ENCODE data around the gene CPSF3.

CPSF3 gene

GRCh38 chr2:9422321-9423099 is 944 bp upstream of the CPSF3 start:
- no peak for DNase-seq

DNA sequence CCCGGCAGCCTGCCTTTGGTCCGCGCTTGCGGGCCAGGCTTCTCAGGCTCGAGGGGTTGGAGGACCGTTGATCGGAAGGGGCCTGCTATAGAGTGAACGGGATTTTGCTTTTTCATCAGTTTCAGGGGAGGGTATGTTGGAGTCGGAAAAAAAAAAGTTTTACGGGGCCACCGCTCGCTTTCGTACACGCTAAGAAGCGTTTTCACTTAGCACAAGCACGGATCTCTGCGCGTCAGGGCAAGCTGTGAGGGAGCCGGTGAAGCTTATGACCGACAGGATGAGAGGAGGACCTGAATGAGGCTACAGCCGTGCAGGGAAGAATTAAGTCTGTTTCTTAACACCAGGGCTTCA is 443 bp downstream of the CPSF3 start:
- DNase-seq, result peak; percentile 4

DNA sequence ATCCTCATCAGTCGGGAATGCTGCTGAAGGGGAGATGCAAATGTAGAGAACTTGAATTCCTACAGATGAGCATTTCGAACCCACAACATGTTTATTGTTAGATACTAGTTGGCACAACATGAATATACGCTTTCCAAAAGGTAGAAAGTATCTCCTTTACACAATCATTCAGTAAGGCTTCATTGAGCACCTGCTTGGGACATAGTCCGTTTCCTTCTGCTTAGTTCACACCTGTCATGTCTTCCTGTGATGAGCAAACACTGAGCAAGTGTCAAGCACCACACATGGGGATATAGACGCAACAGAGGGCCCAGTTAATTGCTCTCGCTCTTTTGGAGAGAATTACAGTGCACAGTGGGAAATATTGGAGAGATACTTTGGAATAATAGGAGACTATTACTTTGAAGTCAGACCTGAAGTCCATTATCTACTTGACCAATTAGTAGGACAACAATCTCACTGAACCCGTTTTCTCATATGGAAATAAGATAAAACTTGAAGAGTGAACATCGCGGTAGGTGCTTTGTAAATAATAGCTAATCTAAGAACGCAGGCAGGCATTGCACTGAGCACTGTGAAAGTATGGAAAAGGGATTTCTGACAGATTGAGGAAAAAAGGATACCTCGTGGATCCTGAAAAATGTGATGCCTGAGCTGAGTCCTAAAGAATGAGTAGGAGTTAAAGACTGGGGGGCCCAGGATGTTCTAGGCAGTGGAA is 1.2 kb downstream of the CPSF3 start:
- DNase-seq, result no peak

DNA sequence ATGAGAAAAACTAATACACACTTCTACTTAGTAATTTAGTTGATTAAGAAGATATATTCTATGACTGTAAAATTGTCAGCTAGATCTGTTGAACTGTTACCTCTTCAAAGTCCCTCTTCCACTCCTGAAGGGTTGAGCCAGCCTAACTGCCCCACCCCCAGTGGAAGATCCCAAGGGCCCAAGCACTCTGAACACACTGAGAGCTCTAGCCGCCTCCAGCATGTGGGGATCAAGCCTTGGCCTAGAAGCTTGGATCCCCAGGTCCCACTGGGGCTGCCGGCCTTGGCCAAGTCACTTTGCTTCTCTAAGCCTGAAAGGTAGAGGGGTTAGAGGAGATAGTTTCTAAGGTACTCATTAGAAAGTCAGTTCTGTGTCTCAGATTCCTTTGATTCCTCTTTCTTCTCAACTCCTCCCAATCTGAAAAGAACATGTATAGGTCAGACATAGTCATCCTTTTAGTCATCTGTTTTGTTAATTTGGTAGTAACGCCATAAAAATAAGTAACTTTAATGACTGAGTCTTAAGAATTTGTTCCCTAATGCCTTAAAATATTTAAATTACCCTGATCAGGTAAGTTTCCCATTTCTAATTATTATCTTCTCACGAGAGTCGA is 5.6 kb downstream of the CPSF3 start:
- no peak for DNase-seq

DNA sequence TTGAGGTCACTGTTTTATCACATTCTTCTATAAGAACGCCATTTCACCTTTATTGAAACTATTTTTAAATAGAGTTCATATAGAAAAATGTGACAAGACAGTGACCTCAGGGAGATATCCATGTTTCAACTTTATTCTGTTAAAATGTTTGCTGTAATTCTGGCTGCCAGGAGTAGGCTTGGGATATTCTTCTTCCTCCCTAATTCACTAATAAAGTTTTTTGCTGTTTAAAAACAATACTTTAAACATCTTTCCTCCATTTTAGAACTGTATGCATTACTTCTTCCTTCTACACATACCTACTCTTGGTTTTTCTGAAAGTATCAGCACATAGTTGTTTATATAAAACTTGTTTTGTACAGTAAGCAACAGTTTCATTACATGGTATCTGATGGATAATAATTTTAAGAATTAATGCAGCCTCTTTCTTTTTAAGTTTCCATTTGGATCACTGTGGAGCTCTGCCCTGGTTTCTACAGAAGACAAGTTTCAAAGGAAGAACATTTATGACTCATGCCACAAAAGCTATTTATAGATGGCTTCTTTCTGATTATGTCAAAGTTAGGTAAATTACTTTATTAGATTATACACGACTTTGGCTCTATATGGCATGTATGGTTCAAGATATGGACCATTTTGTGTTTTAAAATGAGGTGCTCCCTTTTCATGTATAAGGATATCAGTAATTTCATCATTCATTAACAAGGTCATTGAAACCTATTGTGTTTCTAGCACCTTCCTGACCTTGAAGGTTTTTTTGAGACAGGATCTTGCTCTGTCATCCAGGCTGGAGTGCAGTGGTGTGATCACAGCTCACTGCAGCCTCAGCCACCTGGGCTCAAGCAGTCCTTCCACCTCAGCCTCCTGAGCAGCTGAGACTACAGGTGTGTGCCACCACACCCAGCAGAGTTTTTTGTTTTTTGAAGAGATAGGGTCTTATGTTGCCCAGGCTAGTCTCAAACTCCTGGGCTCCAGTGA is 7.2 kb downstream of the CPSF3 start:
- DNase-seq, result no peak

- no peak for DNase-seq
Observed at GRCh38 chr2:9434489-9434888, 11.0 kb downstream of the CPSF3 start.

DNA sequence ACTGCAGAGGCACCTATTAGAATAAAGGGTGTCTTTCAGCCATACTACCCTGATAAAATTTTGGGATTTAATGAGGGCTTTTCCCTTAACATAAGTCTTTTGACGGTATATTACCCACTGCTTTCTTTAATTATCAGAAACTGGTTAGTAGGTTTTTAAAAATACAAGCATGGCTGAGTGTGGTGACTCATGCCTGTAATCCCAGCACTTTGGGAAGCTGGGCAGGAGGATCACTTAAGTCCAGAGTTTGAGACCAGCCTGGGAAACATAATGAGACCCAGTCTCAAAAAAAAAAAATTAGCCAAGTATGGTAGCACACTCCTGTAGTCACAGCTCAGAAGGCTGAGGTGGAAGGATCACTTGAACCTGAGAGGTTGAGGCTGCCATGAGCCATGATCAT is 16.1 kb downstream of the CPSF3 start:
- DNase-seq, result no peak

DNA sequence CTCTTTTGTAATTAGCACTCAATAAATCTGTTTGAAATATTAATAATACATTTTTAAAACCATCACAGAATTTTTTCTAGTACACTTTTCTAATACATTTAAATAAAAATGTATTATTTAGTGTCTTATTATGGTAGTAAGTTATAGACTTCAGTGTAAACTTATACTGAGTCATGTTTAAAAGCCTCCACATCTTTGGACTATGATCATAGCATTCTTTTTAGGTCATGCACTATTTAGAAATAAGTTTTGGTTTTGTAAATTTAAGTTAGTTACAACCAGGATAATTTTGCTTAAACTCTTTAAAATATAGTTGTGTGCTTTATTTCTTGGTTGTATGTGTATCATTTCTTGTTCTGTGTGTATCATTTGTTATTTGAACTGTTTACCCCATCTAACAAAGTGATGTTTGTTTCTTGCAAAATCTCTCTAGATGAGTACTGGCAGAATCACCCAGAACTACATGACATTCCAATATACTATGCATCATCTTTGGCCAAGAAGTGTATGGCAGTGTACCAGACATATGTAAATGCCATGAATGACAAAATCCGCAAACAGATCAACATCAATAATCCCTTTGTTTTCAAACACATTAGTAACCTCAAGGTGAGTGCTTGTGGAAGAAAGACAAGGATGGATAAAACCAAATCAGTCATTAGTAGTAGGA is 16.7 kb downstream of the CPSF3 start:
- DNase-seq, result no peak

GRCh38 chr2:9441556-9441955 is 18.1 kb downstream of the CPSF3 start:
- no peak for DNase-seq

DNA sequence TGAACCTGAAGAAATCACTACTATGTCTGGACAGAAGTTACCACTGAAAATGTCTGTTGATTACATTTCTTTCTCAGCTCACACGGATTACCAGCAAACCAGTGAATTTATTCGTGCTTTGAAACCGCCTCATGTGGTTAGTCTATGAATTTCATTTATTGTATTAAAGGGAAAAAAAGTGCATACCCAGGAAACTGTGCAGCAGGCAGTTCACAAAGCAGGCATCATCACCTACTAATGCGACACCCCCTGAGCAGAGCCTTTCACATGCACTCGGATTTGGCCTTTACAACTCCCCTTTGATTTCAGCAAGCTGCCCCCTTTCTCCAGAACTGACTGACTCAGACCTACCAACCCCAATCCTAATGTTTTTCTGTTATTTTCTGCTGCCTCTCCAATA is 20.1 kb downstream of the CPSF3 start:
- DNase-seq, result no peak

DNA sequence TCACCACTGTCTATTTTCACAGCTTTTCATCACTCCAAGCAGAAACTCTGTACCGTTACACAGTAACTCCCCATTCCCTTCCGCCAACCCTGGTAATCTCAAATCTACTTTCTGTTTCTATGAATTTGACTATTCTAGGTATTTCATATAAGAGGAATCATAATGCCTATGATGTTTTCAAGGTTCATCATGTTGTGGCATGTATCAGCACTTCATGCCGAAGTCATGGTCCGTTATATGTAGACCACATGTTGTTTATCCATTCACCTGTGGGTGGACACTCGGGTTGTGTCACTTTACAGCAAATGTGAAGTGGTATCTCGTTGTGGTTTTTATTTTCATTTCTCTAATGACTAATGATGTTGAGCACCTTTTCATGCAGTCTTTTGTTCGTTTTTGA is 21.6 kb downstream of the CPSF3 start:
- DNase-seq, result no peak

DNA sequence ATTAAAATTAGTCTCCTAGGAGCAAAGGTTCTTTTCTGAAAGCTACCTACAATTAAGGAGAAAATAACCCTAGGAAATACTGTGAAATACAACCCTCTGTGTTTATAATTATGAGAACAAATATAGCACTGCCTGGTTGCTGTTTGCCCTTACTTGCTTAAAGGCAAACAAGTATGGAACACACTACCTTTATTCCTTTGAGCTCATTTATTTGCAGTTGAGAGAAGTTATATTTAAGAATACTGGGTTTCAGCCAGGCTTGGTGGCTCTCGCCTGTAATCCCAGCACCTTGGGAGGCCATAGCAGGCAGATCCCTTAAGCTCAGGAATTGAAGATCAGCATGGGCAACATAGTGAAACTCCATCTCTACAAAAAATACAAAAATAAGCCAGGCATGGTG is 27.8 kb downstream of the CPSF3 start:
- no peak for DNase-seq

- no peak for DNase-seq
Observed at GRCh38 chr2:9460441-9461017, 37.1 kb downstream of the CPSF3 start.

DNA sequence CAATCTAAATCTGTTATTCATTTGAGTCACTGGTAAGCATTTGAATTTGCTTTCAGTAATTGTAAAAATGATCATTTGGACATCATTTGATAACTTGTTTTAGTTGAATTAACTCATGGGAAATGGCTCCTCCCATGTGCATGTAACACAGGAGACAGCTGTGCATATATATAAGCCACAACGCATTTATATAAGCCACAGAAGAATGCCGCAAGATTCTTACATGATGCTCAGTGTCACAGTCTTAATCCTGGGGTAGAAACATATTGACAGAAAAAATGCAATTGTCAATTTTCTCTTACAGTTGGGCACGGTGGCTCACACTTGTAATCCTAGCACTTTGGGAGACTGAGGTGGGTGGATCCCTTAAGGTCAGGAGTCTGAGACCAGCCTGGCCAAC is 37.6 kb downstream of the CPSF3 start:
- no peak for DNase-seq

- no peak for DNase-seq
Observed at GRCh38 chr2:9462313-9462712, 38.9 kb downstream of the CPSF3 start.

GRCh38 chr2:9462886-9463697 is 39.6 kb downstream of the CPSF3 start:
- no peak for DNase-seq

DNA sequence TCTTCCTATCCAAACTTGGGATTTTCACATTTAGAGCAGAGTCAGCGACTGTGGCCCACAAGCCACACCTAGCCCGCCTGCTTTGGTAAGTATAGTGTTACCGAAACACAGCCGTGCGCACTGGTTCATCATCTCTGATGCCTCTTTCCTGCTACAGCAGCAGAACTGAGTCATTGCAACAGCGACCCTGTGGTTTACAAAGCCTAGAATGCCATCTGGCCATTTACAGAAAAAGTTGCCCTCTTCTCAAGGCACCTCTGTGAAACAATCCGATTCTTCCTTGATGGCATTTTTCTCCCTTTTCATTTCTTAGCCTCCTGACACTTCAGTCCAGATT is 40.2 kb downstream of the CPSF3 start:
- DNase-seq, result peak; percentile 68

DNA sequence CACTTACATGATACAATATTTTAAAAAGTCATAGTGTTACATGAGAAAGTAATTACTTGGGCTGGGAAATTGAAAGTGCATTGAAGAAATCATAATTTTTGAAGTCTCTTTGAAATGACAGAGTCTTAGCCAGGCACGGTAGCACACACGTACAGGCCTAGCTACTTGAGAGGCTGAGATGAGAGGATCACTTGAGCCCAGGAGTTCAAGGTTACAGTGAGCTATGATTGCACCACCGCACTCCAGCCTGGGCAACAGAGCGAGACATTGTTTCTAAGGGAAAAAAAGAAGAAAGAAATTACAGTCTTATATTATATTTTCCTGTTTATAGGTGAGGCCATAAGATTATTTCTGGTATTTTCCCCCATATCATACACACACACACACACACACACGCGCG is 41.7 kb downstream of the CPSF3 start:
- DNase-seq, result no peak

GRCh38 chr2:9466147-9466683 is 42.8 kb downstream of the CPSF3 start:
- no peak for DNase-seq

- DNase-seq, result no peak
Observed at GRCh38 chr2:9467687-9468086, 44.2 kb downstream of the CPSF3 start.

DNA sequence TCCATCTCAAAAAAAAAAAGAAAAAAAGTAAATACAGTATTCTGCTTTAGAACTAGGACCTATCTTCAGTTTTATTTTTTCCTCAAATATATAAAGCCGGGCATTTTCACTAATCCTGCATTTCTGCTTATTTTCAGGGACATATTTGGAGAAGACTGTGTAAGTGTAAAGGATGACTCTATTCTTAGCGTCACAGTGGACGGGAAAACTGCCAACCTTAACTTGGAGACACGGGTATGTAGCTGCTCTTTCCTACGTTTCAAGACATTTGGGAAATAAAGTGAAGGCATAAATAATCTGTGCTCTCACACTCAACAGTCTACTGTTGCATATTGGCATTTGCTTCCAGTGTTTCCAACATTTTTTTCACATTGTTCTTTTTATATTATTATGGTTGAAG is 47.8 kb downstream of the CPSF3 start:
- no peak for DNase-seq

All from GF-D8 (cell line).